Activated B cell treated with CpG ODN at 0.5 μM for 24 hours (primary cell): ENCODE results near the gene CNTNAP2. TPM values are rescaled to one million over a fixed set of nuclear protein-coding genes. Genes with fewer than 3 reads are reported as not detected.

ENCODE experiments used
- ATAC-seq: fragments of 200-7000 bp; cut with Tn5 transposase; one replicate; pipeline ENCODE4 v1.10.0; 2021; ENCODE audit warnings: low read depth, mild to moderate bottlenecking, moderate library complexity
- CTCF ChIA-PET: fragments of 350-600 bp; sonication (Branson Sonifier 250); formaldehyde crosslinking; loops from one replicate; lab custom pipeline; 2021; ENCODE audit warnings: antibody characterized with exemption; lab: Charles Lee
- POLR2A ChIA-PET: fragments of 350-600 bp; sonication (Branson Sonifier 250); formaldehyde crosslinking; loops from one replicate; lab custom pipeline; 2021; ENCODE audit warnings: antibody characterized with exemption; lab: Charles Lee
- DNase-seq: peaks from one replicate; pipeline ENCODE4 v3.0.0; 2022
- H3K27ac Mint-ChIP-seq: one replicate; pipeline ENCODE4 v1.8.0; 2020; ENCODE audit warnings: mixed read lengths
- H3K27me3 Mint-ChIP-seq: one replicate; pipeline ENCODE4 v1.8.0; 2021; ENCODE audit warnings: mixed read lengths
- H3K36me3 Mint-ChIP-seq: one replicate; pipeline ENCODE4 v1.8.0; 2021; ENCODE audit warnings: low read depth, mixed read lengths
- H3K4me1 Mint-ChIP-seq: one replicate; pipeline ENCODE4 v1.8.0; 2021; ENCODE audit warnings: mixed read lengths
- H3K4me3 Mint-ChIP-seq: one replicate; pipeline ENCODE4 v1.8.0; 2020; ENCODE audit warnings: mild to moderate bottlenecking, mixed read lengths
- H3K9me3 Mint-ChIP-seq: one replicate; pipeline ENCODE4 v1.8.0; 2020; ENCODE audit warnings: mixed read lengths
- intact Hi-C: fragments of 100-400 bp; cut with micrococcal nuclease; formaldehyde crosslinking; loops from one replicate; pipeline ENCODE4 v1.15.1; 2024
- total RNA-seq: library from RNA; stranded (reverse); gene quantifications from 2 replicates; pipeline ENCODE4 v1.2.3, GENCODE V29; 2022
- TF ChIP-seq, protein P1 (sequence below): fragments of 200-600 bp; IDR thresholded peaks from one replicate; pipeline ENCODE4 v1.8.0; 2022; ENCODE audit warnings: antibody characterized with exemption, mild to moderate bottlenecking

Gene CNTNAP2
- total RNA-seq, 1 donor from 2014 or later, result 0.84 TPM

DNA sequence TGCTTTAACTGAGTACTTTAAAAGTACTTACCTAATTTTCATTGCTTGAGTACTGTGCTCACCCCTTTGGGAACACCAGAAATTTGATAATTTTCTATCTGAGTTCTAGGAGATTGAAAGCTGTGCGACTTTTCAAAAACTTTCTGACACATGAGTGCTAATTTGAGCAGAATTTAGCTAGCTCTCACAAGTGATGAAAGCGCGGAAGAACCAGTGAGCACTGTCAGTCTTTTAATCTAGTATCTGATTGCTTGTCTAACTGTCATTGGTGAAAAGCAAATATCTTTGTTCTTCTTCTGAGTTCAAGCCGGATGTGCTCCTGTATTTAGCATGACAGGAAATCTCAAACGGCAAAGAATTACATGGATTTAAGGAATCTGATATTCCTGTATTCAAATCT lies 899.4 kb downstream of the CNTNAP2 start:
- DNase-seq (no peak), ATAC-seq (no peak)
- intact Hi-C loops, result no loop called here
- H3K36me3 Mint-ChIP-seq, result no peaks in the 10 kb centered on the region
- CTCF ChIA-PET, result no interaction called here
- H3K4me3 Mint-ChIP-seq, result no peak overlapping the region
- POLR2A ChIA-PET, result no interaction called here
- H3K27me3 Mint-ChIP-seq, result no peaks in the 10 kb centered on the region
- no peak overlapping the region for H3K27ac Mint-ChIP-seq
- H3K4me1 Mint-ChIP-seq, result no peaks in the 10 kb centered on the region
- TF ChIP-seq, protein P1, sequence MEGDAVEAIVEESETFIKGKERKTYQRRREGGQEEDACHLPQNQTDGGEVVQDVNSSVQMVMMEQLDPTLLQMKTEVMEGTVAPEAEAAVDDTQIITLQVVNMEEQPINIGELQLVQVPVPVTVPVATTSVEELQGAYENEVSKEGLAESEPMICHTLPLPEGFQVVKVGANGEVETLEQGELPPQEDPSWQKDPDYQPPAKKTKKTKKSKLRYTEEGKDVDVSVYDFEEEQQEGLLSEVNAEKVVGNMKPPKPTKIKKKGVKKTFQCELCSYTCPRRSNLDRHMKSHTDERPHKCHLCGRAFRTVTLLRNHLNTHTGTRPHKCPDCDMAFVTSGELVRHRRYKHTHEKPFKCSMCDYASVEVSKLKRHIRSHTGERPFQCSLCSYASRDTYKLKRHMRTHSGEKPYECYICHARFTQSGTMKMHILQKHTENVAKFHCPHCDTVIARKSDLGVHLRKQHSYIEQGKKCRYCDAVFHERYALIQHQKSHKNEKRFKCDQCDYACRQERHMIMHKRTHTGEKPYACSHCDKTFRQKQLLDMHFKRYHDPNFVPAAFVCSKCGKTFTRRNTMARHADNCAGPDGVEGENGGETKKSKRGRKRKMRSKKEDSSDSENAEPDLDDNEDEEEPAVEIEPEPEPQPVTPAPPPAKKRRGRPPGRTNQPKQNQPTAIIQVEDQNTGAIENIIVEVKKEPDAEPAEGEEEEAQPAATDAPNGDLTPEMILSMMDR, result no peak
- H3K9me3 Mint-ChIP-seq, result peaks cover 5% of the 10 kb centered on the region

DNA sequence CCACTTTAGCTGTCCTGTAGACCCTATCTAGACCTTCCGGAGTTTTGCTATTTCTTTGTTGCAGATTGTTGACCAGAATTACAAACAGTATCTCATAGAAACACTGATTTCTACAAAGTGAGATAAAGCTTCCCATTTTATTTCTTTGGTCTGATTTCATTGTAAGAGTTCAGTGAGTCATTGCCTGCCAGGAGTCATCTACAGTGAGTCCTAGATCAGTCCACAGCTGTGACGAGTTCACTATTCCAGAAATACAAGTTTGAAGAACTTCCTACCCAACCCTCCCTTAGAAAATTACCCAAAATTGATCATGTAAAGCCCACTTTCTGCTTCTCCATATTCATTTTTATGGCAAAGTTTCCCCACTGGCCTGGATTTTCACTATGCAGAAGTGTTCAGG lies 905.5 kb downstream of the CNTNAP2 start:
- CTCF ChIA-PET, result no interaction called here
- ATAC-seq, result no peak
- Mint-ChIP-seq H3K36me3 (no peaks in the 10 kb centered on the region), H3K27me3 (no peaks in the 10 kb centered on the region), H3K27ac (no peak overlapping the region), H3K4me1 (no peaks in the 10 kb centered on the region), H3K9me3 (peaks cover 2% of the 10 kb centered on the region), H3K4me3 (no peak overlapping the region)
- DNase-seq, result no peak
- intact Hi-C loops, result no loop called here
- TF ChIP-seq, protein P1, result no peak
- POLR2A ChIA-PET, result no interaction called here

DNA sequence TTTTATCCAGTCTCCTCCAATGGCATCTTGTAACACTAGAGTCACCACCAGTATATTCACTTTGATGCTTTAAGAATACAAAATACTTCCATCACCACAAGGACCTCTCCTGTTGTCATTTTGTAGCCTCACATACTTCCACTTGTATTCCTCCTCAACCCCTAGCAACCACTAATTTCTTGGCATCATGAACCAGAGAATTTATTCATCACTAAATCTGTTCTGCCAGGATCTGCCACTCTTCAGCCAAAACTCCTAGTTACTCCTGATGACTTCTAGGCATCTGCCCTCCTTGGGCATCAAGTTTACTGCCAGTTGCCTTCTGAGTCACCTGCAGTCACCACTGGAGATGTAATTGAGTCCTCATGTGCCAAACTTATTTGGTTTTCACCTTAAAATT lies 906.8 kb downstream of the CNTNAP2 start:
- Mint-ChIP-seq H3K4me3 (no peak overlapping the region), H3K27me3 (no peaks in the 10 kb centered on the region), H3K36me3 (no peaks in the 10 kb centered on the region), H3K27ac (no peak overlapping the region), H3K4me1 (no peaks in the 10 kb centered on the region), H3K9me3 (peaks cover 7% of the 10 kb centered on the region)
- DNase-seq (no peak), ATAC-seq (no peak)
- intact Hi-C loops, result no loop called here
- POLR2A ChIA-PET, result no interaction called here
- CTCF ChIA-PET, result no interaction called here
- TF ChIP-seq, protein P1, result no peak

DNA sequence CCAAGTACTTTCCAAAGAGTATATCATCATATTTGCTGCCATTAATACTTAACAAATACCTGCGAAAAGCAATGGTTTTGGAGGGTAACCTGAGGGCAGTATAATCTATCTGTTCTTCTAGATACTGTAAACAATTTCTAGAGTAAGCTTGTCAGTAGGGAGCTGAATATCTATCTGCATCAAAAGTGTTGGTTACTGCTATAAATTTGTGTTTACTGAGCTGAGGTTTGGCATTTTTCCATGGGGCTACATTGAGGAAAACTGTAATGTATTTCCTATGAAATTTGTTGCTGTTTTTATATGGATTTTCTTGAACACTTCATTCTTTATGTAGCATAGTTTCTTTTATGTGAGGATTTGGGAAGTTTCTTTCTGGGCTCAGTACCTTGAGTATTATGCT lies 913.4 kb downstream of the CNTNAP2 start:
- peaks cover 7% of the 10 kb centered on the region for H3K9me3 Mint-ChIP-seq
- no peak overlapping the region for H3K27ac Mint-ChIP-seq
- ATAC-seq (no peak), DNase-seq (no peak)
- TF ChIP-seq, protein P1, result no peak
- no peaks in the 10 kb centered on the region for H3K36me3 Mint-ChIP-seq
- CTCF ChIA-PET, result no interaction called here
- intact Hi-C loops, result no loop called here
- POLR2A ChIA-PET, result no interaction called here
- no peaks in the 10 kb centered on the region for H3K27me3 Mint-ChIP-seq
- no peak overlapping the region for H3K4me3 Mint-ChIP-seq
- H3K4me1 Mint-ChIP-seq, result no peaks in the 10 kb centered on the region

DNA sequence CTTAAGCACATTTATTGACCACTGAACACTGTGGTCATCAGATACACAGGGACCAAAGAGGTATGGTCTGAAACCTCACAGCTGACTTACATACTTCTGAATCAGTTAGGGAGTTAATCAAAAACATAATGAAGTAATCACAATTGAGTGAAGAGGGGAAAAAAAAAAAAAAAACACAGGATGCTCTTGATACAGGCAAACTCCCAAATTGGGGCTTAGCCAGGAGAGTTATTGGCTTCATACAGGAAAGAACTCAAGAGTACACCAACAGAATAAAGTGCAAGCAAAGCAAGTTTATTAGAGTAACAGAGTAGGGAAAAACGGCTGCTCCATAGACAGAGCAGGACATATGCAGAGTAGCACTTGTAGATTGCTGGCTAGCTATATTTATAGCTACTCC lies 917.0 kb downstream of the CNTNAP2 start:
- DNase-seq (no peak), ATAC-seq (no peak)
- Mint-ChIP-seq H3K27ac (no peak overlapping the region), H3K9me3 (peaks cover under 1% of the 10 kb centered on the region), H3K4me3 (no peak overlapping the region), H3K27me3 (no peaks in the 10 kb centered on the region), H3K4me1 (no peaks in the 10 kb centered on the region), H3K36me3 (no peaks in the 10 kb centered on the region)
- ChIA-PET POLR2A (no interaction called here), CTCF (no interaction called here)
- intact Hi-C loops, result no loop called here
- TF ChIP-seq, protein P1, result no peak
